KMS-11 (cell line): ENCODE data around the gene PYCR2.
"Not testable (repeated sequence)": the region's sequence is repeated elsewhere in the genome, so short reads cannot be mapped to it uniquely, and the experiment has no call there.

Experiments used
- H2AFZ ChIP-seq: fragments of 200-600 bp; sonication (generic); 2 replicates; pipeline ENCODE4 v1.6.1; 2016; ENCODE audit warnings: antibody characterized with exemption, mixed run types, low read depth
- H3K27ac ChIP-seq: fragments of 200-600 bp; sonication (generic); 2 replicates; pipeline ENCODE4 v1.6.1; 2016; ENCODE audit warnings: mild to moderate bottlenecking, mixed run types
- H3K27me3 ChIP-seq: fragments of 200-600 bp; sonication (generic); 2 replicates; pipeline ENCODE4 v1.6.1; 2017; ENCODE audit warnings: mild to moderate bottlenecking, low read depth, mixed run types, moderate library complexity; ENCODE audit not compliant: insufficient read depth
- H3K36me3 ChIP-seq: fragments of 200-600 bp; sonication (generic); 2 replicates; pipeline ENCODE4 v1.6.1; 2017; ENCODE audit warnings: mild to moderate bottlenecking, mixed run types; ENCODE audit not compliant: insufficient read depth
- H3K4me1 ChIP-seq: fragments of 200-600 bp; sonication (generic); 2 replicates; pipeline ENCODE4 v1.6.1; 2016; ENCODE audit warnings: mild to moderate bottlenecking, low read depth, mixed run types; ENCODE audit not compliant: poor library complexity, severe bottlenecking
- H3K4me2 ChIP-seq: fragments of 200-600 bp; sonication (generic); 2 replicates; pipeline ENCODE4 v1.7.0; 2016; ENCODE audit warnings: mild to moderate bottlenecking, mixed run types
- H3K4me3 ChIP-seq: fragments of 200-600 bp; sonication (generic); IDR thresholded peaks from 2 replicates; pipeline ENCODE4 v1.6.1; 2017; ENCODE audit warnings: low read depth, low read length, mixed read lengths; ENCODE audit not compliant: insufficient read depth
- H3K79me2 ChIP-seq: fragments of 200-600 bp; sonication (generic); 2 replicates; pipeline ENCODE4 v1.6.1; 2016; ENCODE audit warnings: low read depth, mixed run types; ENCODE audit not compliant: insufficient read depth
- H3K9ac ChIP-seq: fragments of 200-600 bp; sonication (generic); 2 replicates; pipeline ENCODE4 v1.6.1; 2016; ENCODE audit warnings: mild to moderate bottlenecking, mixed run types
- H4K20me1 ChIP-seq: fragments of 200-600 bp; sonication (generic); 2 replicates; pipeline ENCODE4 v1.6.1; 2016; ENCODE audit warnings: mild to moderate bottlenecking, mixed run types; ENCODE audit not compliant: insufficient read depth
- CTCF ChIP-seq: fragments of 200-600 bp; sonication (generic); conservative IDR thresholded peaks from 2 replicates; pipeline ENCODE4 v1.6.1; 2017; ENCODE audit warnings: low read depth, mild to moderate bottlenecking, antibody characterized with exemption, low read length, moderate library complexity, mixed read lengths

Gene PYCR2

GRCh38 chr1:225889743-225890142 lies 34.3 kb downstream of the PYCR2 start:
- Histone ChIP-seq H3K79me2 (no peaks in the 10 kb centered on the region), H4K20me1 (no peaks in the 10 kb centered on the region), H3K4me3 (no peak overlapping the region), H3K9ac (no peak overlapping the region), H3K4me2 (no peak overlapping the region), H3K4me1 (peaks cover 7% of the 10 kb centered on the region), H3K36me3 (no peaks in the 10 kb centered on the region), H3K27ac (no peak overlapping the region), H3K27me3 (no peaks in the 10 kb centered on the region), H2AFZ (no peak overlapping the region)
- TF ChIP-seq CTCF = no peak

GRCh38 chr1:225888898-225889601 lies 35.0 kb downstream of the PYCR2 start, which contains the start of gene LEFTY1:
TSS of gene LEFTY1 (minus strand) at chr1:225889146. CDS start at chr1:225889066, 80 bp downstream.
- no peaks in the 10 kb centered on the region for H3K27me3 ChIP-seq
- no peak within 1 kb of the TSS for H3K27ac ChIP-seq
- no peak within 1 kb of the TSS for H3K4me3 ChIP-seq
- H3K36me3 ChIP-seq = no peaks in the 10 kb centered on the region
- TF ChIP-seq CTCF = no peak
- no peak within 1 kb of the TSS for H2AFZ ChIP-seq
- H3K4me2 ChIP-seq = no peak within 1 kb of the TSS
- no peaks in the 10 kb centered on the region for H3K79me2 ChIP-seq
- peaks cover 7% of the 10 kb centered on the region for H3K4me1 ChIP-seq
- no peaks in the 10 kb centered on the region for H4K20me1 ChIP-seq
- no peak within 1 kb of the TSS for H3K9ac ChIP-seq

DNA sequence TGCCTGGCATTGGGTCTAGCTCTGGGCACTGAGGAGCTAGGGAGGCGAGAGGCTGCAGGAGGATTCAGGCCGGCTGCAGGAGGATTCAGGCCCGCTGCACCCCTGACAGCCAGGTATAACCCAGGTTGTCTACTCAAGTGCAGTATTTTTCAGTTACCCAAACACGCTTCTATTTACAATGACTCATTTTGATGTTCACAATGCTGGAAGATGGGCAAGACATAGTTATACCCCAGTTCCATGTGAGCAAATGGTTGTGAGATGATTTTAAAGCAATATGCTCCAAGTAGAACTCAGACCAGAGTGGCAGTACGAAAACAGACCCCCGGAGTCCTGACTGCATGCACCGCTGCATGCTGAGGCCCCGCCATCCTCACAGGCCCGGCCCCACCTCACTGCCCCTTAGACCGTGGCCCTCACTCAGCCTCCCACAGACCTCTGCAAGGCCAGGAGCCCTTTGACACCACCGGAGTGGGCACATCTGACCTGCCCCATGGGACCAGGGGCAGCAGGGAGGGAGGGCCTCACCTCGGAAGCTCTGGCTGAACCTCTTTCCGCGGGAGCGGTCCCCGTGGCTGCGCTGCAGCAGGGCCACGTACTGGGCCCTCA lies 35.7 kb downstream of the PYCR2 start:
- peaks cover 12% of the 10 kb centered on the region for H3K4me1 ChIP-seq
- no peak overlapping the region for H3K9ac ChIP-seq
- H4K20me1 ChIP-seq = no peaks in the 10 kb centered on the region
- no peaks in the 10 kb centered on the region for H3K36me3 ChIP-seq
- H3K4me2 ChIP-seq = no peak overlapping the region
- H3K27me3 ChIP-seq = no peaks in the 10 kb centered on the region
- H3K4me3 ChIP-seq = no peak overlapping the region
- no peaks in the 10 kb centered on the region for H3K79me2 ChIP-seq
- H2AFZ ChIP-seq = no peak overlapping the region
- TF ChIP-seq CTCF = no peak
- H3K27ac ChIP-seq = no peak overlapping the region

- not testable (repeated sequence) for H3K27me3 ChIP-seq, H4K20me1 ChIP-seq, H3K9ac ChIP-seq, H3K4me3 ChIP-seq, H3K79me2 ChIP-seq, H2AFZ ChIP-seq, H3K36me3 ChIP-seq, H3K27ac ChIP-seq, H3K4me2 ChIP-seq
- H3K4me1 ChIP-seq = peaks cover 16% of the 10 kb centered on the region
These were observed 36.3 kb downstream of the PYCR2 start for GRCh38 chr1:225887554-225888288.
